Right cardiac atrium (tissue), 5 donors: Measurements from ENCODE around the gene FYN. TPM values are rescaled to one million over a fixed set of nuclear protein-coding genes. Genes with fewer than 3 reads are reported as not detected.

Experiments
- ATAC-seq, 2 donors: fragments of 200-7000 bp; cut with Tn5 transposase; one replicate each; pipeline versions ENCODE4 v1.8.0 to v1.9.1; 2020; ENCODE audit warnings: moderate library complexity in 2 of 2, mild to moderate bottlenecking in 1 of 2
- DNase-seq, 3 donors: peaks; one replicate each; pipeline ENCODE4 v3.0.0-alpha.2; 2020
- H3K27ac ChIP-seq: one replicate; pipeline ENCODE4 v1.5.1; 2013; ENCODE audit warnings: mild to moderate bottlenecking, low read length, control low read depth, moderate library complexity
- H3K27me3 ChIP-seq: one replicate; pipeline ENCODE4 v1.6.1; 2013; ENCODE audit not compliant: control insufficient read depth, insufficient read depth
- H3K4me1 ChIP-seq: one replicate; pipeline ENCODE4 v1.6.1; 2013; ENCODE audit warnings: low read length; ENCODE audit not compliant: control insufficient read depth, insufficient read depth
- H3K4me3 ChIP-seq: one replicate; pipeline ENCODE4 v1.5.1; 2013; ENCODE audit warnings: low read length, control low read depth
- H3K9me3 ChIP-seq: one replicate; pipeline ENCODE4 v1.6.1; 2013; ENCODE audit warnings: low read length; ENCODE audit not compliant: control insufficient read depth
- WGBS: extraction: QIAGEN DNeasy Blood & Tissue Kit; methylation state at CpG from one replicate; pipeline ENCODE4 v1.1.7; 2013; 5-methylcytosine and 5-hydroxymethylcytosine counted together
- intact Hi-C, 4 donors: fragments of 100-400 bp; cut with DNase I; formaldehyde crosslinking; loops; one replicate each; pipeline versions ENCODE4 v1.11.0 to v1.14.0; 2022 to 2023
- polyA plus RNA-seq: library from polyadenylated mRNA; stranded (reverse); fragments of 200-250 nt; gene quantifications from one replicate; pipeline ENCODE4 v1.2.3, GENCODE V29; 2013
- total RNA-seq, 4 donors: library from RNA; stranded (reverse); fragmentation: NEBNext Ultra II Directional; extraction: Animal tissue kit (Norgen Biotek cat#: 25700); gene quantifications; one replicate each; pipeline ENCODE4 v1.2.1, GENCODE V29; 2021
- donor health status: healthy with polysubstance abuse.
- donor health status: DM: no; HTN: yes; CAD: no.
- donor health status: DM: no; HTN: no; CAD: no.
- donor health status: DM: no; HTN: yes; CAD: no; lungs with severe emphysema.
- donor health status: DM: yes; HTN: yes; CAD: no.

FYN gene
- total and polyA plus RNA-seq, 5 donors, result 29.8 to 76.6 (median 73.3) TPM

GRCh38 chr6:111766201-111766857, 106.9 kb downstream of the FYN start:
- ATAC-seq (no peak), DNase-seq (no peak)
- intact Hi-C loops, result no loop called here
- Histone ChIP-seq H3K9me3 (no peaks in the 10 kb centered on the region), H3K4me1 (peaks cover 38% of the 10 kb centered on the region), H3K4me3 (no peak overlapping the region), H3K27ac (no peak overlapping the region), H3K27me3 (no peaks in the 10 kb centered on the region)
- 71% methylated on average over 5 of the region's 5 CpGs for WGBS

GRCh38 chr6:111765763-111766162, 107.5 kb downstream of the FYN start:
- DNase-seq (no peak), ATAC-seq (no peak)
- peaks cover 40% of the 10 kb centered on the region for H3K4me1 ChIP-seq

GRCh38 chr6:111764238-111765175, 108.7 kb downstream of the FYN start:
- 64% methylated on average over 13 of the region's 13 CpGs for WGBS
- Histone ChIP-seq H3K9me3 (no peaks in the 10 kb centered on the region), H3K4me1 (peaks cover 42% of the 10 kb centered on the region), H3K4me3 (no peak overlapping the region), H3K27ac (peak overlapping the region; percentile 44), H3K27me3 (no peaks in the 10 kb centered on the region)
- DNase-seq, result no peak
- no peak for ATAC-seq
- intact Hi-C loops, result no loop called here

More at GRCh38 chr6:111765763-111766162, 107.5 kb downstream of the FYN start:
- intact Hi-C loops, result no loop called here
- no peak overlapping the region for H3K27ac ChIP-seq
- 95% methylated on average over 1 of the region's 1 CpG for WGBS
- no peaks in the 10 kb centered on the region for H3K27me3 ChIP-seq
- no peak overlapping the region for H3K4me3 ChIP-seq
- H3K9me3 ChIP-seq, result no peaks in the 10 kb centered on the region

GRCh38 chr6:111763381-111763780, 109.9 kb downstream of the FYN start:
- no peak overlapping the region for H3K4me3 ChIP-seq
- H3K27me3 ChIP-seq, result no peaks in the 10 kb centered on the region
- H3K27ac ChIP-seq, result peak overlapping the region; percentile 26
- no peak for DNase-seq
- intact Hi-C loops, result no loop called here
- H3K9me3 ChIP-seq, result no peaks in the 10 kb centered on the region
- ATAC-seq, result no peak
- 42% methylated on average over 2 of the region's 2 CpGs for WGBS
- H3K4me1 ChIP-seq, result peaks cover 53% of the 10 kb centered on the region

GRCh38 chr6:111761783-111762312, 111.4 kb downstream of the FYN start:
- DNase-seq, result peak in 1 of 3 donors; percentile 31
- Histone ChIP-seq H3K27me3 (no peaks in the 10 kb centered on the region), H3K4me1 (peaks cover 53% of the 10 kb centered on the region), H3K4me3 (no peak overlapping the region), H3K9me3 (no peaks in the 10 kb centered on the region), H3K27ac (no peak overlapping the region)
- 54% methylated on average over 7 of the region's 7 CpGs for WGBS
- intact Hi-C loops, result no loop called here
- peak in 1 of 2 donors; percentile 85 for ATAC-seq

- Histone ChIP-seq H3K27ac (no peak overlapping the region), H3K27me3 (no peaks in the 10 kb centered on the region), H3K9me3 (no peaks in the 10 kb centered on the region), H3K4me1 (peaks cover 52% of the 10 kb centered on the region), H3K4me3 (no peak overlapping the region)
- intact Hi-C loops, result no loop called here
- ATAC-seq (no peak), DNase-seq (no peak)
- WGBS, result 68% methylated on average over 2 of the region's 2 CpGs
Measured at GRCh38 chr6:111761212-111761611, 112.0 kb downstream of the FYN start.

- intact Hi-C loops, result no loop called here
- Histone ChIP-seq H3K4me1 (peaks cover 49% of the 10 kb centered on the region), H3K4me3 (no peak overlapping the region), H3K9me3 (no peaks in the 10 kb centered on the region), H3K27ac (peak overlapping the region; percentile 55), H3K27me3 (no peaks in the 10 kb centered on the region)
- peak; percentile 17 to 30 for ATAC-seq
- WGBS, result 47% methylated on average over 18 of the region's 18 CpGs
- peak in 1 of 3 donors; percentile 55 for DNase-seq
Measured at GRCh38 chr6:111759836-111760785, 113.1 kb downstream of the FYN start.

- peaks cover 42% of the 10 kb centered on the region for H3K4me1 ChIP-seq
- H3K4me3 ChIP-seq, result no peak overlapping the region
- no peak for DNase-seq
- intact Hi-C loops, result no loop called here
- peak overlapping the region; percentile 74 for H3K27ac ChIP-seq
- ATAC-seq, result no peak
- H3K9me3 ChIP-seq, result no peaks in the 10 kb centered on the region
- whole genome bisulfite sequencing, result 59% methylated on average over 10 of the region's 10 CpGs
- H3K27me3 ChIP-seq, result no peaks in the 10 kb centered on the region
Measured at GRCh38 chr6:111759331-111759835, 113.9 kb downstream of the FYN start.

- 80% methylated on average over 11 of the region's 11 CpGs for WGBS
- intact Hi-C loops, result no loop called here
- no peak for DNase-seq
- Histone ChIP-seq H3K4me1 (peaks cover 40% of the 10 kb centered on the region), H3K27me3 (no peaks in the 10 kb centered on the region), H3K9me3 (no peaks in the 10 kb centered on the region), H3K4me3 (no peak overlapping the region), H3K27ac (no peak overlapping the region)
- no peak for ATAC-seq
Measured at GRCh38 chr6:111758608-111759329, 114.5 kb downstream of the FYN start.

- WGBS, result 61% methylated on average over 1 of the region's 1 CpG
- no peak overlapping the region for H3K27ac ChIP-seq
- no peaks in the 10 kb centered on the region for H3K27me3 ChIP-seq
- H3K4me3 ChIP-seq, result no peak overlapping the region
- ATAC-seq (peak in 1 of 2 donors; percentile 51), DNase-seq (no peak)
- no peaks in the 10 kb centered on the region for H3K9me3 ChIP-seq
- intact Hi-C loops, result no loop called here
- peaks cover 35% of the 10 kb centered on the region for H3K4me1 ChIP-seq
Measured at GRCh38 chr6:111757342-111757741, 115.9 kb downstream of the FYN start.
